ENCODE data around the gene DPH3.
"Not testable (repeated sequence)": the region's sequence is repeated elsewhere in the genome, so short reads cannot be mapped to it uniquely, and the experiment has no call there.

DPH3 gene

GRCh38 chr3:16264708-16265454 is at the start of gene DPH3, which contains the start of gene OXNAD1:
Gene DPH3, minus strand, starts transcription at chr3:16264943. Its CDS starts 67 bp downstream, at chr3:16264876.
Gene OXNAD1, plus strand, starts transcription at chr3:16265212. Its CDS starts 5,741 bp downstream, at chr3:16270953.
- peak; percentile 99 for DNase-seq (ENCODE audit: low read depth)

DNA sequence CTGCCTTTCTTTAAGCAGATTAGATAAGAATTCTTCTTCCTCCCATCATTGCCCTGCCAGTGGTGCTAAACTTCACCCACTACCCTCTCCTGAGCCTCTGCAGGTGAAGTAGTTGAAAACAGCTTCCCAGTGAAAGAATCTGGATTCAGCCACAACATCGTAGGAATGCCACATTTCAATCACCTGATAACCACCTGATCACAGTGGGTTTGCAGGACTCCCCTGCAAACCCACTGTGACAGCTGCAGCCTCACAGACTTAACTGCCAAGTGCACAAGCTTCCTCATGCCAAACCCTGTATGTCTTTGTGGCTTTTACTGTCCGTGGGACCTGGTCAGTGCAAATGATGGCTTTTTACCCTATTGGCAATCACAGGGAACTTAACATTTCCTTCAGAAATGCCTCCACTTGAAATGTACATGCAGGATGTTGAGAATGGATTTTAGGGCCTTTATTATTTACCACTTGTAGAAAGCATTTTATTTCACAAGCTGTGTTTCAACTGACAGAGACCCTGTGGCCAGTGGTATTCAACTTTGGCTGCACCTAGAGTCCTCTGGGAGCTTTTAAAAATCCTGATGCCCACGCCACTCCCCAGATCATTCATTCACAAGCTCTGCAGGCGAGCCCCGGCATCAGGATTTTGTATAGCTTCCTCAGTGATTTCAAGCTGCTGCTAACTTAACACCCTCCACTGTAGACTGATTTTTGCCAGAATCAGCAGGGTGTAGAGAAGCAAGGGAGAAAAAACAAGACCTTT is 49.3 kb upstream of the DPH3 start:
- no peak for DNase-seq (ENCODE audit: low read depth)

DNA sequence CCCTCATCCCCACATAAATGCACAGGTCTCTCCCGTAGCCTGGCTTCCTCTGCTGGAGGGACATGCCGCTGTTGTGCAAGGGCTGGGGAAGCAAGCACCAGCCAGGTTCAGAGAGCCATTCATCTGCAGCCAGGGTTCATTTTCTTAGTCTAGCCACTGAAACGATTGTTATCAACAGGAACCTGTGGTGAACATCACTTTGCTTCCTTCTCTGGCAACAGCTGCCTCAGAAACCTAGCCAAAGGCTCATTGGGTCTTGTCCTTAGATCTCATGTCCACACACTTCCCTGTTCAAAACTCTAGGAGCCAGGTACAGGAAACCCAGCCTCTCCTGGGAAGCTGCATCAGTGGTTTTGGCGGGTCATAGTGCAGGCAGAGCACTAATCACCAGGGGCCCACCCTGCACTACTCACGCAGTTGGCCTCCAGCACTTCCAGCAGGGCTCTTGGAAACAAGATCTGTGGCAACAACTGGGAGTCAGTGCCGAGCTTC is 47.3 kb upstream of the DPH3 start:
- no peak for DNase-seq (ENCODE audit: low read depth)

- DNase-seq (ENCODE audit: low read depth): not testable (repeated sequence)
These were observed 45.7 kb upstream of the DPH3 start for GRCh38 chr3:16310486-16310885.

DNA sequence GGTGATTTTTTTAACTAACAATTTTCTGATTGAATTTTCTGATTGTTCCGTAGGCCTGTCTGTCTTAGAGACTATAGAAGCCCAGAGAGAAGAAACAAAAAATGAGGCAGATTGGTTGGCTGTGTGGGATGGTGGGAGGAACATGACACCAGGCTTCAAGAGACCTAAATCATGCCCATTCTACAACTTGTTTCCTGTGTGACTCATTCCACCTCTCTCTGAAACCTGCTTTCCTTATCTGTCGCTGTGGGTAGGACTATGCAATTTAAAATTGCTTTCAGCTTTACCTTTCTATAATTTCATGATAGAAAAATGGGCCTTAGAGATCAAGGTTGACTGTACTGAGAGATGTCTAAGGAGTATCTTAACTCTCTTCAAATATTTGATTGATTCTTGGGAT is 44.8 kb upstream of the DPH3 start:
- DNase-seq (ENCODE audit: low read depth): no peak

DNA sequence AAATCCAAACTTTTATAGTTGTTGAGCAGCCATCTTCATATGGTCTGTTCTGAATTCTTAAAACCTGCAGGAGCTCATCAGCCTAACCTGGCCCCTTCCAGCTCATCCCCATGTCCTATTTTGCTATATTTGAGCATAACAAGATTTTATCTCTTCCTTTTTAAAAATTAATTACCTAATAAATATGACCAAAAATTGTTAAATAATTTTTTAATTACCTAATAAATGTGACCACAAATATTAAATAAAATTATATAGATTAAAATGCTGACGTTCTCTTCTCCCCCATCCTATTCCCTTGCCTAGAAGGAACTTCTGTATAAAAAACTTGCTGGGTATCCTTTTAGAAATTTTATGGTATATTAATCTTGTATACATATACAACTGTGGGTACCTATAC is 44.0 kb upstream of the DPH3 start:
- no peak for DNase-seq (ENCODE audit: low read depth)

DNA sequence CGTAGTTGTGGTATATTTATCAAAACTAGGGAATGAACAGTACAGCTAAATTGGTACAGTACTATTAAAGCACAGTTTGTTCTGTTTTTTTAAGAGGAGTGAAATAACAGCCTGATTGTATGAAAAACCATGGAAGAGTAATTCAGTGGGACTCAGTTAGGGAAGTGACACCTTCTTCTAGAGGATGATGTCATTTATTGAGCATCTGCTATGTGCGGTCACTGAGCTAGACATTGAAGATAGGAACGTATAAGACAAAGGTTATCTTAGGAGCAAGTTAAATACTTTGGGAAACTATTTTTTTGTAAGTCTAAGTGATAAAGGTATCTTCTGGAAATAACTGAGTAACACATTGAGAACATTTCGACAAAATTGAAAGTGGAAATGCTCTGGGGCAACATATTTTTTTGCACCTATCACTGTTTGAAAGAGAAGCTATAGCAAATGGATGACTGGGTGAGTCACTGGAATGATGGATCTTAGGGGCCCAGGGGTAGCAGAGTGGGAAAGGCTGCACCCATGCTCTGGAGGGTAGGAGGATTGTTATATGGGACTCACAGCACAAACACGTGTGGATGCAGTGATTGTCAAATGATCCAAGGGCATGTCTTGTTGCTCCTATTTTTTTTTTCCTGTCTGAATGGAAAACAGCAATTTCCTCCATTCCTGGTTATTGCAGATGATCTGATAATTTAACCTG is 43.2 kb upstream of the DPH3 start:
- no peak for DNase-seq (ENCODE audit: low read depth)

- no peak for DNase-seq (ENCODE audit: low read depth)
These were observed 40.4 kb upstream of the DPH3 start for GRCh38 chr3:16305111-16305541.

DNA sequence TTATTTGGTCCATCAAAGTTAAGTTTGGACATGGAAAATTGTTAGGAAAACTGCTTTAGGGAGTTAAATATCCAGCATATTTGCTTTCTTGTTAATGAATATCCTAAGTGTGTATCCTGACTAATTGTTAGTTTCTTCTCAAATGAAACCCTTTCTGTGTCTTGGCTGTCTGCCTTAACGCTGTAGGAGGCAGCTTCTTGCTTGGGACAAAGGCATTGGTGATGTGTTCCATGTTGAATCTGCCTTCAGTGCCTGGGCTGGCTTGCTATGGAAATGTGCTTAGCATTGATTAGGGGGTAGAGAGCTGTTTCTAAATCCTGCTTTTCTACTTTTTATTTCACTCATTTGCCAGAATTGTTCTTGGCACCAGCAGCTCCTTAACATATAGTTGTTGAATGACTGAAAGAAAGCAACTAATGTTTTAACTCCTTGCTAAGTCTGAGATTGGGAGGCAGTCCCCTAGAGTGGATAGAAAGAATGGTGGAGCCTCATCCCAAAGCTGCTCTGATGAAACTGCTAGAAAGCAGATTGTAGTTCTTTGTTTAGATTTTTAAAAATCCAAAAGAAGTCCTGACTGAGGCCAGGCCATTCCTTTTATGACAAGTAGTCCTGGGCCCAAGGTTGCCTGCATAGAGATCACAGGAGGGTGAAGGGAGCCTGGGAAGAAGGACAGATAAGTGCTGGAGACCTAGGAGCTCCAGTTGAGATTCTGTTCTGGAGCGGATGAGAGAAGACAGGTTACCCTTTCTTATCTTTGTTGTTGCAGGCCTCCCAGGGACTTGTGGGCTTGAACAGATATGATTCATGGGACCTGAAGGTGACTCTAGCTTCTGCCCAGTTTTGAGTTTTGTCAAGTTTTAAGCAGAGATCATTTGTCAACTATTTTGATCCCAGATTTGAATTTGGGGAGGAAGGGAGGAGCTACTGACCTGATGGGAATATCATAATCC is 39.6 kb upstream of the DPH3 start:
- DNase-seq (ENCODE audit: low read depth): no peak

DNA sequence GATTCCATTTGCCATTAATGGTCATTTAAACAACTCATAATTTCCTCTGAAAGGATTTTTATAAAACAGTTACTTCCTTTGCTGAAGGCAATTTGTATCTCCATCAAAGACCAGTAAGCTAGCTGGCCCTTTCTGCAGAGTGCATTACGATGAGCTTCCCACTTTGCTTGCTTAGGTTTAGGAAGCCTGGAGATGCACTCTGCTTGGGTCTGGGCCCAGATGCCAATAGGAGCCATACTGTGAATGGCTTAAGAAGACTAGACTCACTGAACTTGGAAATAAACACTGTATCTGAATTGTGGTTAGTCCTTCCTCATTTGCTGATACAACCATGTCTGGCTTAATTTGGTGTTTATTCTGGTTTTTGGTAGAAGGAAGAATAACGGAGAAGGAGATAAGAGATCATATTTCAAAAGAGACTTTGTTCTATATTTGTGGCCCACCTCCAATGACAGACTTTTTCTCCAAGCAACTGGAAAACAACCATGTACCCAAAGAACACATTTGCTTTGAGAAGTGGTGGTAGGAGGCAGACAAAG is 38.4 kb upstream of the DPH3 start:
- DNase-seq (ENCODE audit: low read depth): no peak

GRCh38 chr3:16302082-16302631 is 37.4 kb upstream of the DPH3 start:
- no peak for DNase-seq (ENCODE audit: low read depth)

DNA sequence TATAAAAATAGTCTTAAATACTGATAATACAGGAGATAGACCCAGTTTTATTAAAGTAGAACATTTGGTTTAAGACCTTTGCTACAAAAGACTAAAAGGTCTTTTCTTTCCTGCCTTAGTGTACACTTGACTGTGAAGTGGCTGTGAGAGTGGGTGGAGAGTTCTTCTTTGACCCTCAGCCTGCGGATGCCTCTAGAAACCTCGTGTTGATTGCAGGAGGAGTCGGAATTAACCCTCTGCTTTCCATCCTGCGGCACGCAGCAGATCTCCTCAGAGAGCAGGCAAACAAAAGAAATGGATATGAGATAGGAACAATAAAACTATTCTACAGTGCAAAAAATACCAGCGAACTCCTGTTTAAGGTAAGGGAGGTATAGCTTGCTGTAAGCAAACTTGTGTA is 36.8 kb upstream of the DPH3 start:
- no peak for DNase-seq (ENCODE audit: low read depth)

GRCh38 chr3:16300881-16301359 is 36.2 kb upstream of the DPH3 start:
- no peak for DNase-seq (ENCODE audit: low read depth)

- DNase-seq (ENCODE audit: low read depth): no peak
These were observed 35.6 kb upstream of the DPH3 start for GRCh38 chr3:16300307-16300706.

GRCh38 chr3:16299746-16300145 is 35.0 kb upstream of the DPH3 start:
- no peak for DNase-seq (ENCODE audit: low read depth)

DNA sequence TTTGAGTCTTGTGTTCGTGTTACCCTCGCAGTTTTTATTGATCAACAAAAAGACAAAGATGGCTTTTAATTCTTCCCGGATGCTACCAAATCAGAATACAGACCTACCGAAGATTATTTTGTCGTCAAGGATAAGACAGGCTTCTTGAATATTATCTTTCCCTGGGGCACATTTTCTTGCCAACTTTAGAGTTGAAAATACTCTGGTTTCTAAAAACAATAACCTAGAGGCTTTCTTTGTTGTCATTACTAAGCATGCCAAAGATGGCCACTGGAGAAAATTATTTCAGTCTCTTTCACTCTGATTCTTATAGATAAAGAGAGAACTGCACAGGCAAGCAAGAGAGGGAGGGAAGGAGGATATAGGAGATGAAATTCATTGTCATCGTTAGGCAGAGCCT is 34.1 kb upstream of the DPH3 start:
- DNase-seq (ENCODE audit: low read depth): no peak

DNA sequence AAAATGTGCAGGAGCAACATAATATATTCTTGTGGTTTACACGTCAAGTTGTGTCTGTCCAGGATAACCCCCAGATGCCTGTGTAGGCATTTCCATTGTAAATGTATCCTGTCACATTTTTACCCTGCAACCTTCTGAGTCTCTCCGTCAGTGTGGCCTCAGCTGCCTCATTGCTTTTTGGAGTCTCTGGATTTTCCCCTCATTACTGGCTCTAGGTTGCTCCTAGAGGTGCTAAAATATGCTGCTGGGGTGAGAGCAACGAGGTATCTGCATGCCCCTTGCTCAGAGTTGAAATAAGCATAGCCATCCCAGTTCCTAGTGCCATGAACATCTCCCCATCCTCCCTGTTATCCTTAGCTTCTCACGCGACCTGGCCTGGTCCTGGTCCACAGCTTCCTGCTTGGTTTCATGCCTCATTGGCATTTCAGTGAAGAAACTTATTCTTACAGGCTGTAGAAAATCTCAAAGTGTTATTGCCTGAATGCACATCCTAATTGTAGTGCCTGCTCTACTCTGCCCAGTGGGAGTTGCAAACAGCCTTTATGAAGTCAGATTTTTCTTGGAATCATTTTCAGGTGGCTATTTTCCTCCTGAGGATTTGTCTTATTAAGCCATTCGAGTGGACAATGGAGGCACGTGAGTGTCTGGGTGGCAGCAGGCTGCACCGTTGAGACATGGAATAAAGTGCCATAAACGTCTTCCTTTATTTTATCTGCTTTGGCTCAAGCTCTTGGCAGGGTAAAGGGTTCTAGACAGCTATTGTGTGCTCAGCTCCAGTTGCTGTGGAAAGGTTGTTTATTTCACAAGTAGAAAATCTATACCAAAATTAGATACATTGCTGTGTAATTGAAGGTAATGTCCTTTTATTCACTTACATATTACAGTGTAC is 33.5 kb upstream of the DPH3 start:
- no peak for DNase-seq (ENCODE audit: low read depth)

- DNase-seq (ENCODE audit: low read depth): no peak
These were observed 30.7 kb upstream of the DPH3 start for GRCh38 chr3:16295298-16295890.

DNA sequence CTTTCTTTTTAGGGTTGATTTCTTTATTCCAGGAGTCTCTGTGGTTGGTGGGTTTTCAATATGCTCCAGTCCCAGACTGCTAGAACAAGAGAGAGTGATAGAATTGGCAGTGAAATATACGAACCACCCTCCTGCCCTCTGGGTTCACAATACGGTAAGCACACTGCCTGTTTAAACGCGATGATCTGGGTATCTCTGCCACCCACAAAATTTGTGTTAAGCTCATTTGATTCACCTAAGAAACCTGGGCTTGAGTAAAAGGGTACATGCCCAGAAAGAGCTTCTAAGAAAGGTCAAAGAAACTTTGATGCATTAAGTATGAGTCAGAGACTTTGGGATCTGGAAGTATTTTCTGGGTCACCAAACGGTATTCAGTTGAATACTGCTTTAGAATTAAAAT is 30.1 kb upstream of the DPH3 start:
- no peak for DNase-seq (ENCODE audit: low read depth)

Data from fibroblast of the conjunctiva (primary cell).